SK-N-SH (cell line): ENCODE results near the gene SMAD5.

ENCODE experiments used
- CTCF ChIP-seq: fragments of 200-600 bp; sonication (generic); IDR thresholded peaks from 2 replicates; pipeline ENCODE4 v1.6.1; 2017; ENCODE audit warnings: antibody characterized with exemption, mild to moderate bottlenecking, moderate library complexity
- SIN3A ChIP-seq: IDR thresholded peaks from 2 replicates; pipeline ENCODE4 v1.6.1; 2012; ENCODE audit warnings: low read depth, mild to moderate bottlenecking, low read length, moderate library complexity, borderline replicate concordance

GRCh38 chr5:136225796-136226195, 93.2 kb downstream of the SMAD5 start:
- TF ChIP-seq SIN3A (no peak), CTCF (no peak)
